PC-3 (cell line): ENCODE results near the gene DLST. TPM values are rescaled to one million over a fixed set of nuclear protein-coding genes. Genes with fewer than 3 reads are reported as not detected.

Source experiments
- ATAC-seq: fragments of 200-7000 bp; cut with Tn5 transposase; 2 replicates; pipeline ENCODE4 v1.9.1; 2020; ENCODE audit warnings: mild to moderate bottlenecking, moderate library complexity
- BruUV-seq: library from RNA; stranded (reverse); fragments of 400-500 nt; replicated peaks from 2 replicates; lab custom pipeline; 2021; lab: Mats Ljungman, UMichigan
- CTCF ChIA-PET: fragments of 300-600 bp; sonication (Branson Sonifier 250); formaldehyde crosslinking; loops from one replicate; lab custom pipeline; 2022; ENCODE audit warnings: antibody characterized with exemption; lab: Charles Lee
- POLR2A ChIA-PET: fragments of 300-600 bp; sonication (Branson Sonifier 250); formaldehyde crosslinking; loops from one replicate; lab custom pipeline; 2022; ENCODE audit warnings: antibody characterized with exemption; ENCODE audit not compliant: unreplicated experiment; lab: Charles Lee
- DNase-seq: peaks from one replicate; pipeline ENCODE4 v3.0.0-alpha.2; 2015
- H2AFZ ChIP-seq: fragments of 300-600 bp; sonication (generic); 2 replicates; pipeline ENCODE4 v1.6.0; 2016; ENCODE audit warnings: antibody characterized with exemption, low read length
- H3F3A ChIP-seq: fragments of 300-600 bp; sonication (generic); one replicate; pipeline ENCODE4 v1.6.0; 2017; ENCODE audit warnings: antibody characterized with exemption, low read length, control low read depth, mild to moderate bottlenecking; ENCODE audit not compliant: unreplicated experiment
- H3K27ac ChIP-seq: fragments of 300-600 bp; sonication (generic); 2 replicates; pipeline ENCODE4 v1.5.1; 2016; ENCODE audit warnings: mild to moderate bottlenecking, low read length
- H3K27me3 ChIP-seq: fragments of 300-600 bp; sonication (generic); 2 replicates; pipeline ENCODE4 v1.6.1; 2016; ENCODE audit warnings: low read length, mixed read lengths
- H3K36me3 ChIP-seq: fragments of 300-600 bp; sonication (generic); 2 replicates; pipeline ENCODE4 v1.6.1; 2016; ENCODE audit warnings: low read depth, mixed run types, low read length, mixed read lengths
- H3K4me1 ChIP-seq: fragments of 300-600 bp; sonication (generic); 2 replicates; pipeline ENCODE4 v1.5.1; 2016; ENCODE audit warnings: low read length; ENCODE audit not compliant: insufficient read depth
- H3K4me2 ChIP-seq: fragments of 300-600 bp; sonication (generic); 2 replicates; pipeline ENCODE4 v1.6.0; 2016; ENCODE audit warnings: low read length
- H3K4me3 ChIP-seq: fragments of 300-600 bp; sonication (generic); 2 replicates; pipeline ENCODE4 v1.5.1; 2016; ENCODE audit warnings: mild to moderate bottlenecking, low read length, mixed read lengths
- H3K79me2 ChIP-seq: fragments of 300-600 bp; sonication (generic); 2 replicates; pipeline ENCODE4 v1.6.1; 2017; ENCODE audit warnings: low read length, mixed read lengths
- H3K9ac ChIP-seq: fragments of 300-600 bp; sonication (generic); 2 replicates; pipeline ENCODE4 v1.6.0; 2016; ENCODE audit warnings: mild to moderate bottlenecking, low read length
- H3K9me2 ChIP-seq: fragments of 300-600 bp; sonication (generic); replicated peaks from 2 replicates; pipeline ENCODE4 v1.6.1; 2016; ENCODE audit warnings: mixed run types, low read length, mixed read lengths
- H3K9me3 ChIP-seq: fragments of 300-600 bp; sonication (generic); 2 replicates; pipeline ENCODE4 v1.6.1; 2016; ENCODE audit warnings: low read length, mixed read lengths
- H4K20me1 ChIP-seq: fragments of 300-600 bp; sonication (generic); 2 replicates; pipeline ENCODE4 v1.6.1; 2016; ENCODE audit warnings: low read length, mixed read lengths
- EZH2 ChIP-seq: fragments of 300-600 bp; sonication (generic); IDR thresholded peaks from one replicate; pipeline ENCODE4 v1.6.1; 2017; ENCODE audit warnings: antibody characterized with exemption, mild to moderate bottlenecking, low read length; ENCODE audit not compliant: unreplicated experiment
- EZH2phosphoT487 ChIP-seq: fragments of 300-600 bp; sonication (generic); IDR thresholded peaks from 2 replicates; pipeline ENCODE4 v1.6.1; 2018; ENCODE audit warnings: mild to moderate bottlenecking, antibody characterized with exemption, low read length, borderline replicate concordance
- intact Hi-C: fragments of 100-400 bp; cut with micrococcal nuclease; formaldehyde crosslinking; loops from 2 replicates; pipeline ENCODE4 v1.9.0; 2023
- total RNA-seq: library from RNA; depleted of rRNA; stranded (reverse); fragments of >200 nt; gene quantifications from 2 replicates; pipeline ENCODE4 v1.2.3, GENCODE V29; 2014
- TF ChIP-seq, protein P1 (sequence below): fragments of 300-600 bp; sonication (generic); conservative IDR thresholded peaks from 2 replicates; pipeline ENCODE4 v1.5.1; 2017; ENCODE audit warnings: antibody characterized with exemption, low read depth, mild to moderate bottlenecking, low read length

The DLST gene
- total RNA-seq, 1 experiment from 2014 or later = 56.9 TPM

- Histone ChIP-seq H3K9me3 (no peaks in the 10 kb centered on the region), H3K4me1 (peaks cover 6% of the 10 kb centered on the region), H3K4me2 (no peak overlapping the region), H3F3A (no peaks in the 10 kb centered on the region), H4K20me1 (no peaks in the 10 kb centered on the region), H3K9ac (no peak overlapping the region), H3K27me3 (no peaks in the 10 kb centered on the region), H3K9me2 (no peaks in the 10 kb centered on the region), H2AFZ (no peak overlapping the region), H3K4me3 (no peak overlapping the region), H3K27ac (no peak overlapping the region), H3K79me2 (no peaks in the 10 kb centered on the region), H3K36me3 (no peaks in the 10 kb centered on the region)
- no peak for TF ChIP-seq EZH2
- TF ChIP-seq EZH2phosphoT487 = no peak
- TF ChIP-seq, protein P1, sequence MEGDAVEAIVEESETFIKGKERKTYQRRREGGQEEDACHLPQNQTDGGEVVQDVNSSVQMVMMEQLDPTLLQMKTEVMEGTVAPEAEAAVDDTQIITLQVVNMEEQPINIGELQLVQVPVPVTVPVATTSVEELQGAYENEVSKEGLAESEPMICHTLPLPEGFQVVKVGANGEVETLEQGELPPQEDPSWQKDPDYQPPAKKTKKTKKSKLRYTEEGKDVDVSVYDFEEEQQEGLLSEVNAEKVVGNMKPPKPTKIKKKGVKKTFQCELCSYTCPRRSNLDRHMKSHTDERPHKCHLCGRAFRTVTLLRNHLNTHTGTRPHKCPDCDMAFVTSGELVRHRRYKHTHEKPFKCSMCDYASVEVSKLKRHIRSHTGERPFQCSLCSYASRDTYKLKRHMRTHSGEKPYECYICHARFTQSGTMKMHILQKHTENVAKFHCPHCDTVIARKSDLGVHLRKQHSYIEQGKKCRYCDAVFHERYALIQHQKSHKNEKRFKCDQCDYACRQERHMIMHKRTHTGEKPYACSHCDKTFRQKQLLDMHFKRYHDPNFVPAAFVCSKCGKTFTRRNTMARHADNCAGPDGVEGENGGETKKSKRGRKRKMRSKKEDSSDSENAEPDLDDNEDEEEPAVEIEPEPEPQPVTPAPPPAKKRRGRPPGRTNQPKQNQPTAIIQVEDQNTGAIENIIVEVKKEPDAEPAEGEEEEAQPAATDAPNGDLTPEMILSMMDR = no peak
- intact Hi-C loops = no loop called here
- ChIA-PET POLR2A (no interaction called here), CTCF (no interaction called here)
- no peak for DNase-seq
- BruUV-seq = no TSS peak
- no peak for ATAC-seq
These were observed 53.0 kb downstream of the DLST start for GRCh38 chr14:74934476-74935359.

GRCh38 chr14:74935360-74935680 is 53.6 kb downstream of the DLST start:
- Histone ChIP-seq H3K9me3 (no peaks in the 10 kb centered on the region), H3K4me1 (peaks cover 12% of the 10 kb centered on the region), H3F3A (no peaks in the 10 kb centered on the region), H3K9ac (no peak overlapping the region), H3K36me3 (no peaks in the 10 kb centered on the region), H3K27me3 (no peaks in the 10 kb centered on the region), H3K27ac (no peak overlapping the region), H2AFZ (no peak overlapping the region), H3K4me3 (no peak overlapping the region), H3K79me2 (no peaks in the 10 kb centered on the region), H4K20me1 (no peaks in the 10 kb centered on the region), H3K4me2 (no peak overlapping the region), H3K9me2 (no peaks in the 10 kb centered on the region)
- ChIA-PET POLR2A (no interaction called here), CTCF (no interaction called here)
- ATAC-seq (no peak), DNase-seq (no peak)
- intact Hi-C loops = no loop called here
- no TSS peak for BruUV-seq
- TF ChIP-seq, protein P1 = no peak
- TF ChIP-seq EZH2phosphoT487 = no peak
- TF ChIP-seq EZH2 = no peak

DNA sequence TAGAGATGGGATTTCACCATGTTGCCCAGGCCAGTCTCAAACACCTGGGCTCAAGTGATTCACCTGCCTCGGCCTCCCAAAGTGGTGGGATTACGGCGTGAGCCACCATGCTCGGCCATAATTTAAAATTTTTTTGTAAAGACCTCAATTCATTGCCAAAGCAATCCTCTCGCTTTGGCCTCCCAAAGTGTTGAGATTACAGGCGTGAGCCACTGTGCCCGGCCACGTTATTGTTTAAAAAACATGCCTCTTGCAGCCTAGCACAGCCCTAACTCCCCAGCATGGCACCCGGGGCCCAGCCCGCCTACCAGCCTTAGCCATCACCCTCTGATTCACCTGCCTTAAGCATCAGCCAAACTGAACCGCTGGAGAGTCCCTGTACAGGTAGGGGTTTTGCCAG is 54.4 kb downstream of the DLST start:
- H3K27ac ChIP-seq = no peak overlapping the region
- H3K36me3 ChIP-seq = no peaks in the 10 kb centered on the region
- H3K4me3 ChIP-seq = no peak overlapping the region
- TF ChIP-seq EZH2phosphoT487 = no peak
- TF ChIP-seq, protein P1 = no peak
- TF ChIP-seq EZH2 = no peak
- H3F3A ChIP-seq = no peaks in the 10 kb centered on the region
- no peak overlapping the region for H3K9ac ChIP-seq
- H3K79me2 ChIP-seq = no peaks in the 10 kb centered on the region
- H4K20me1 ChIP-seq = no peaks in the 10 kb centered on the region
- DNase-seq (no peak), ATAC-seq (no peak)
- ChIA-PET POLR2A (no interaction called here), CTCF (no interaction called here)
- no peaks in the 10 kb centered on the region for H3K27me3 ChIP-seq
- intact Hi-C loops = no loop called here
- no TSS peak for BruUV-seq
- H3K4me1 ChIP-seq = peaks cover 14% of the 10 kb centered on the region
- no peak overlapping the region for H3K4me2 ChIP-seq
- no peak overlapping the region for H2AFZ ChIP-seq
- H3K9me3 ChIP-seq = no peaks in the 10 kb centered on the region
- no peaks in the 10 kb centered on the region for H3K9me2 ChIP-seq
